8988T (cell line): ENCODE measurements around the gene SCN2A.

ENCODE experiments used
- DNase-seq: peaks from one replicate; pipeline ENCODE4 v3.0.0; 2011

Gene SCN2A

DNA sequence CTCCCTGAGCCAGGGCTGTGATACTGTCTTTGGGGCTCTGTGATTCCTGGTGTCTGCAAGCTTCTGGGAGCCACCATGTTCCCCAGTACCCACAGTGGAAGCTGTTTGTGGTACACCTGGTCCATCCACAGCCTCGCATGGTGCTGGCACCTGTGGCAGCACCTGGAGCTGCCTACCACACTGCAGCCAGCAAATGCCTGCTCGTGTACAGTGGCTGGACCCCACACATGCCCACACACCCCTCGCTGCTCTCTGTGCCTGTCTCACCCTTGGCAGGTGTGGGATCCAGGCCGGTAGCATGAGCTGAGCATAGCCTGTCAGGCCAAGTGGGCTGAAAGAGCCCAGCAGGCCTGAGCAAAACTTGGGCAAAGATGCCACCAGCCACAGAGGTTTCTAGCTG, 188.5 kb downstream of the SCN2A start:
- DNase-seq: no peak

DNA sequence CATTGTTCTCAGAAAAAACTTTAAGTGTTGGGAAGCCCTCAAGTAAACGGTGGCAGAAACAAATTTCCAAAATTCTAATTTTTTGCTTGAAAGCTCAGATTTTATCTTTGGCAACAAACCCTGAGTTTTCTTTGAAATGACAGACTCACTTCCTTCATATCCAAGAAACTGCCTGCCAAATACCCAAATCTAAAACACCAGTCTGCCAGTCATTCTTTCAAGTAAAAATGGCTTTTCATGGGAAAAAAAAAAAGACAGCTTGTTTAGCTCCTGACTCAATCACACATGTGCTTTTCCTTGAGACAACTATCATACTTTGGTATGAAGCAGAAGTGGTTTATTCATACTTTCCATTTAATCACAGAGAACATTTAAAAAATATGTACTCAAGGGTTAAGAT, 189.7 kb downstream of the SCN2A start:
- DNase-seq: no peak

DNA sequence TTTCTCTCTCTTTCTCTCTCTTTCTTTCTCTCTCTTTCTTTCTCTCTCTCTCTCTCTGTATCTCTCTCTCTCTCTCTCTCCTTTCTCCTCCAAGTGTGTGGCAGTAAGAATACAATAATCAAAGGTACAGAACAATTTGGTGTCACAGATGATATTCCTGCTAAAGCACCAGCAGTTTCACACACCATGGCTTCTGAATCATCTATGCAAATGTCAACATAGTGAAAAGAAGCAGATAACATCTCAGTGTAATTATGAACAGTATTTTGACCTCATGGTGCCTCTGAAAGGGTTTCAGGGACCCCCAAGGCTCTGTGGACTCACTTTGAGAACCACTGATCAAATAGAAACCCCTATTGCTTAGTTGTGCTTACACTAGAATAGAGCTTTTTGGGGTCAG, 191.8 kb downstream of the SCN2A start:
- no peak for DNase-seq

DNA sequence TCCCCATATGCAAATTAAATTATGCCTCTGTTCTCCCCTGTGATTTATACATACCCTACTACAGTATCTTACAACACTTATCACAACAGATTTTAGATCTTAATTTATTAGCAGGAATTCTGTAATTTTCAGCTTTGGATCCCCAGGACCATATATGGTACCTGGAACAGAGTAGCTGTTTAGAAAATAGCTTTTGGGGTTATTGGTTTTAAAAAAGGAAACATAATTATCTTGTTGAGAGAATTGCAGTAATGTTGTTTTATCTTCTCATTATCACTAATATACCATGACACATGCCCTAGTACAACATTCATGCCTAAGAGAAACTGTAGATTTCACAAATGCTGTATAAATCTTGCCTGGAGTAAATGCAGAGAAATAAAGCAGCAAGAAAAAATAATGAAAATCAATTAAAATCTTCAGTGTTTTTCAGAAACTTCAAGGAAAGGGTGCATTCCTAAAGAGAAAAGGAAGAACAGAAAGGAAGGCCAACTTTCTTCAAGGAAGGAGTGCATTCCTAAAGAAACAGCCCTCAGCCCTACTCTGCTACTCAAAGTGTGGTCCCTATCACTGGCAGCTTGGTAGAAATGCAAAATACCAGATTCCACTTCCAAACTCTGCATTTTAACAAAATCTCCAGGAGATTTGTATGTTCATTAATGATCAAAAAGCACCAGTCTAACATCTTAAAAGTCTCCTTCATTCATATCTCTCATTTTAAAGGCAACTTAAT, 193.2 kb downstream of the SCN2A start:
- DNase-seq: no peak

DNA sequence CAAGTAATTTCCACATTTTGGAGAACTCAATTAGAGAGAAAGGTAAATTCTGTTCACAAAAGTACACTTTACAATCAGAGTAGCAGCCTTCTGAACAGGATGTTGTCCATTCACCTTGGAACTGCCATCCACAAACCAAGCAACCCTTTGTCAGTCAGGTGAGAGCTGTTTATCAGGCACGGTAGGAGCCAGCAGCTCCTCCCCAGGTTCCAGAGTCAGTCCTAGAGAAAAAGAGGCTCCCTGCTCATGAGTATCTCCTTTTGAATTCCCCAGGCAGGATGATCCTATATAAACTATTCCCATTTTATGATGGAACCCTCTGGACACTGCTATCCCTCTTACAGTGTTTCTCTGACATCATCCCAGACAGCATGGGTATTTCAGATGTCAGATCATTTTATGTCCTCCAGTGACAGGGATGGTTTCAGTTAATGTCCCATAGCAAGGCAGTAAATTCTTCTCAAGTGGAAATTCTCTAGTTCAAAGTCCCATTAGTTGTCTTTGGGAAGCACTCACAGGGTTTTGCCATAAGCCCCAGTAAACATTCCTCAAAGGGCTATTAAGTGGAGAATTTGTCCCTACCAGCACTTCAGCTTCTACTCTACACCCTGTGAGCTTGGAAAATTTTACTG, 195.8 kb downstream of the SCN2A start:
- DNase-seq: no peak

DNA sequence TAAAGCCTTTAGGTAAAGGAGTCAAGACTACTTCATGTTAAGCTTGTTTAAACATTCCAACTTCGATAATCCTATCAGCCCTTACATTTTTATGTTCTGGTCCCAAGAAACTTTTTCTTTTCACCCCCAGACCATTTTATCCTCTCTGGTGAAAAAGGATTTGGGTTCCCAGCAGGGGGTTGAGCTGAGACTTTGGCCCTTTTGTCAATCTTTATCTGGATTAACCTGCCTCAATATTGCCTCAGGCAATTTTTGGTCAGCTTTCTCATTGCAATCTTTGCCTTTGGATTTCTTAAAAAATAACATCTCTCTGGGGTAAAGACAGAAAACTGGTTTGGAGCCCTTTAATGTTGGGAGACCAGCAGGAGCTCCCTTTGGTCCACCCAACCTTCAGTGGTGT, 196.4 kb downstream of the SCN2A start:
- DNase-seq: no peak

DNA sequence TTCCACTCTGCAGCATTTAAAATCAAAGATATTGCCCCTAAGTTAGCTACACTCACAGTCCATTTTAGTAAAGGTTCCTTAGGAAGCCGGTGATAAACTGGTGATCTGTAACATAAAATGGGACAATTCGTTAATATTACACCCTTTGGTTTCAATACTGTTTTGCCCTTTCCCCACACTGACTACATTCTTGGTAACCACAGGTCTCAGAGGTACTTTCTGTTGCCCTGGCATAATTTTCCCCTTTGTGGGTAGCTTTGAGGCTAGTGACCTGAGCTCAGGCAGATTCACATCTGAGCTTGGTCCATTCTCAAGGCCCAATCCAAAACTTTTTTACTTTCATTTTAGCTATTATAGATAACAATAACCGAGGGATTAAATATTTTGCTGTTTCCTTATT, 197.3 kb downstream of the SCN2A start:
- no peak for DNase-seq

DNA sequence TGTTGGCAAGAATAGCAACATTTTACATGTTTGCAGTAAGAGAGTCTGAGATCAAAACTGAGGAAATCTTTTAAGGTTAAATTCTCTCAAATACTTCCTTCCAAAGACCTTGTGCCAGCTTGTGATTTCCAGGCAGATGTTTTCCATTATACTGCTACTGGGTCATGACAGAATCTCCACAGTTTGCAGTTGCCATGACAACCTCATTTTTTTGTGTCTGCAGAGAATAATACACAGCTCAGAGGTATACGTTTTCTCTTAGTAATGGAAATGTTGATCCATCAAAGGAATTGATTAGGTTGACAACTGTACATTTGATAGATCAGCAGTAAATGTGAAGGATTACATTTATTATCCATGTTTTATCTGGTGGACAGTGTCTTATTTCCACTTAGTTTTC, 201.2 kb downstream of the SCN2A start:
- no peak for DNase-seq
